HepG2 (cell line): ENCODE results near the gene KSR1. TPM values are rescaled to one million over a fixed set of nuclear protein-coding genes. Genes with fewer than 3 reads are reported as not detected.

Experiments used
- AGO1 ChIP-seq: fragments of 200-400 bp; formaldehyde crosslinking; IDR thresholded peaks from 2 replicates; pipeline ENCODE4 v1.6.1; 2017; ENCODE audit warnings: mild to moderate bottlenecking, low read depth, low read length, moderate library complexity; ENCODE audit not compliant: poor library complexity, severe bottlenecking
- ARHGAP35 ChIP-seq: sonication (generic); formaldehyde crosslinking; IDR thresholded peaks from 2 replicates; pipeline ENCODE4 v1.9.0; 2022; ENCODE audit warnings: mild to moderate bottlenecking, inconsistent platforms, moderate library complexity, missing genetic modification reagents, borderline replicate concordance
- CBX2 ChIP-seq, 2 experiments: fragments of 200-600 bp in 1 of 2; sonication (generic); formaldehyde crosslinking in 1 of 2; IDR thresholded peaks; 2 replicates each; pipeline versions ENCODE4 v1.7.0 to v1.8.1; 2018 to 2022; ENCODE audit warnings: low read depth in 2 of 2, low read length in 1 of 2, mild to moderate bottlenecking in 1 of 2, missing genetic modification reagents in 1 of 2
- CTCF ChIP-seq: sonication (generic); formaldehyde crosslinking; IDR thresholded peaks from 2 replicates; pipeline ENCODE4 v1.5.0; 2020; ENCODE audit warnings: mild to moderate bottlenecking, missing genetic modification reagents, moderate library complexity
- IKZF5 ChIP-seq: IDR thresholded peaks from 2 replicates; pipeline ENCODE4 v1.6.1; 2018; ENCODE audit warnings: missing genetic modification reagents, mild to moderate bottlenecking, missing compliant biosample characterization
- KDM5A ChIP-seq: fragments of 200-600 bp; sonication (generic); IDR thresholded peaks from 2 replicates; pipeline ENCODE4 v1.7.0; 2018; ENCODE audit warnings: antibody characterized with exemption, mild to moderate bottlenecking, low read length, borderline replicate concordance
- PHB2 ChIP-seq: fragments of 450-650 bp; IDR thresholded peaks from 2 replicates; pipeline ENCODE4 v1.6.1; 2018; ENCODE audit not compliant: partially characterized antibody
- PRDM15 ChIP-seq: sonication (generic); formaldehyde crosslinking; IDR thresholded peaks from 2 replicates; pipeline ENCODE4 v1.4.0; 2020; ENCODE audit warnings: missing genetic modification reagents
- SPEN ChIP-seq: sonication (generic); formaldehyde crosslinking; IDR thresholded peaks from 2 replicates; pipeline ENCODE4 v1.5.1; 2020; ENCODE audit warnings: low read depth, mild to moderate bottlenecking, missing genetic modification reagents
- SUZ12 ChIP-seq: fragments of 150-350 bp; IDR thresholded peaks from 2 replicates; pipeline ENCODE4 v1.6.1; 2014; ENCODE audit warnings: low read depth, low read length
- ZMAT3 ChIP-seq: sonication (generic); formaldehyde crosslinking; conservative IDR thresholded peaks from 2 replicates; pipeline ENCODE4 v1.7.0; 2021; ENCODE audit warnings: missing genetic modification reagents
- ZNF33B ChIP-seq: sonication (generic); formaldehyde crosslinking; IDR thresholded peaks from 2 replicates; pipeline ENCODE4 v1.5.1; 2020; ENCODE audit warnings: mild to moderate bottlenecking, missing genetic modification reagents
- ZNF646 ChIP-seq: sonication (generic); formaldehyde crosslinking; IDR thresholded peaks from 2 replicates; pipeline ENCODE4 v1.9.0; 2021; ENCODE audit warnings: mild to moderate bottlenecking, missing genetic modification reagents
- ZNF672 ChIP-seq: sonication (generic); formaldehyde crosslinking; IDR thresholded peaks from 2 replicates; pipeline ENCODE4 v1.8.1; 2022; ENCODE audit warnings: missing genetic modification reagents
- polyA plus RNA-seq, 8 experiments: library from polyadenylated mRNA; depleted of rRNA in 3 of 8; stranded (reverse) in 7 of 8; unstranded in 1 of 8; fragments of >200 nt; fragmentation: Illumina TruSeq in 4 of 8; extraction: Trizol in 4 of 8; gene quantifications; 2 replicates each; pipeline versions ENCODE4 v1.2.1 to v1.2.3, GENCODE V29; 2011 to 2016; ENCODE audit warnings: low read depth in 4 of 8, missing spikeins in 1 of 8, mixed read lengths in 1 of 8; ENCODE audit not compliant: insufficient read depth in 1 of 8
- total RNA-seq, 5 experiments: library from RNA; depleted of rRNA; stranded (reverse); fragments of >200 nt; fragmentation: Illumina TruSeq; extraction: Trizol; gene quantifications; 2 replicates each; pipeline ENCODE4 v1.2.3, GENCODE V29; 2016; ENCODE audit warnings: low read depth in 1 of 5

The KSR1 gene
- total and polyA plus RNA-seq, 2 of the 13 experiments (the other 11 are each of a cell fraction or from before 2014, with no cell fraction given): 10.1 to 16.6 TPM

GRCh38 chr17:27457731-27458523 is 1.7 kb downstream of the KSR1 start (continued):
- TF ChIP-seq CBX2 (IDR thresholded peaks at IDR 0.05; ENCODE audit: low read depth, low read length) (no peak), CBX2 (CRISPR knock-in tag; IDR thresholded peaks at IDR 0.05; ENCODE audit: low read depth) (no peak), KDM5A (no peak; the same call in 1 of the 2 replicates), ZNF646 (no peak; the same call in 1 of the 2 replicates), ZNF672 (CRISPR knock-in tag) (no peak), AGO1 (no peak), ZNF33B (CRISPR knock-in tag) (no peak), PHB2 (no peak), CTCF (CRISPR knock-in tag) (peak; percentile 51), SPEN (CRISPR knock-in tag) (peak; percentile 43; the same call in 1 of the 2 replicates), SUZ12 (no peak), IKZF5 (CRISPR knock-in tag) (peak; percentile 45; the same call in 1 of the 2 replicates), ZMAT3 (peak; percentile 22; the same call in 1 of the 2 replicates), PRDM15 (CRISPR knock-in tag) (no peak), ARHGAP35 (no peak)
